ENCODE data around the gene ATP2A3.

GRCh38 chr17:3877220-3877619, 87.0 kb downstream of the ATP2A3 start:
- no peak for TF ChIP-seq FOXP2 (optimal IDR thresholded peaks at IDR 0.05; ENCODE audit: control extremely low read depth, extremely low read length, insufficient read depth)
- TF ChIP-seq POLR2AphosphoS5 (IDR thresholded peaks at IDR 0.05; ENCODE audit: borderline replicate concordance, low read depth, low read length), result no peak
